GM12801 (cell line): ENCODE measurements around the gene CALU.

ENCODE experiments used
- CTCF ChIP-seq: IDR thresholded peaks from one replicate; pipeline ENCODE4 v1.5.1; 2011; ENCODE audit warnings: control low read depth; ENCODE audit not compliant: insufficient read length; ENCODE audit errors: extremely low read depth

Gene CALU

GRCh38 chr7:128767475-128768110 is 28.4 kb downstream of the CALU start:
- no peak for TF ChIP-seq CTCF

- TF ChIP-seq CTCF = no peak
These were observed 31.1 kb downstream of the CALU start for GRCh38 chr7:128770233-128770632.

GRCh38 chr7:128773604-128774003 is 34.4 kb downstream of the CALU start:
- no peak for TF ChIP-seq CTCF

- TF ChIP-seq CTCF = no peak
These were observed 35.0 kb downstream of the CALU start for GRCh38 chr7:128774029-128774689.

- no peak for TF ChIP-seq CTCF
These were observed 35.8 kb downstream of the CALU start for GRCh38 chr7:128774921-128775320.

GRCh38 chr7:128775744-128776474 is 36.8 kb downstream of the CALU start, which contains the start of gene OPN1SW:
OPN1SW (minus strand) TSS chr7:128775794; CDS start chr7:128775781, 13 bp downstream.
- TF ChIP-seq CTCF = no peak
